ENCODE measurements around the gene EPAS1.

Gene EPAS1

DNA sequence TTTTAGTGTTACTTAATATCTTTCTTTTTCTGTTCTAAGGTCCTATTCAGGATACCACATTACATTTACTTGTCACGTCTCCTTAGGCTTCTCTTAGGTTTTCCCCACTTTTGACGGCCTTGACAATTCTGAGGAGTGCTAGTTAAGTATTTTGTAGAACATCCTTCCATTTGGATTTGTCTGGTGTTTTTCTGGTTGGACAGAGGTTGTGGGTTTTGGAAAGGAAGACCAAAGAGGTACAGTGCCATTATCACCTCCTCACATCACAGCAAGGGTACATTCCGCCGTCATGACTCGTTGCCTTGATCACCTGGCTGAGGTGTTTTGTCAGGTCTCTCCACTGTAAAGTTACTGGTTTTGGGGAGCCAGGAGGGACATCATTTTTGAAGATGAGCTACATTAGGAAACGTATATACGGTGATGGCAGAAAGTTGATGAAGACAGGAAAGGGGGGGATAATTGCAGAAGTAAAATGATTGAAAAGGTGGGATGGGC lies 93.7 kb downstream of the EPAS1 start:
- no peaks in the 10 kb centered on the region for H4K20me1 ChIP-seq (ENCODE audit: insufficient read depth, low read length)
- H3K4me1 ChIP-seq (ENCODE audit: low read length) = peaks cover 12% of the 10 kb centered on the region
- H3F3A ChIP-seq (ENCODE audit: insufficient read depth, low read length) = no peaks in the 10 kb centered on the region
- no peak overlapping the region for H3K4me2 ChIP-seq (ENCODE audit: low read depth, low read length)
- H2AFZ ChIP-seq (ENCODE audit: low read length) = no peak overlapping the region
- no peak overlapping the region for H3K27ac ChIP-seq (ENCODE audit: low read length)
- H3K9me2 ChIP-seq (replicated peaks; ENCODE audit: insufficient read depth, low read length) = no peaks in the 10 kb centered on the region
- H3K9ac ChIP-seq (ENCODE audit: low read length) = no peak overlapping the region
- H3K27me3 ChIP-seq (replicated peaks; ENCODE audit: insufficient read depth, low read length) = no peaks in the 10 kb centered on the region
- no peak overlapping the region for H3K4me3 ChIP-seq (ENCODE audit: low read length)
- no peaks in the 10 kb centered on the region for H3K36me3 ChIP-seq (replicated peaks; ENCODE audit: insufficient read depth, low read length)
- TF ChIP-seq EZH2 (optimal IDR thresholded peaks at IDR 0.05; ENCODE audit: low read depth, low read length) (no peak), EZH2phosphoT487 (IDR thresholded peaks at IDR 0.05; ENCODE audit: low read length) (no peak)
- H3K9me3 ChIP-seq (replicated peaks; ENCODE audit: insufficient read depth, low read length) = no peaks in the 10 kb centered on the region
- H3K79me2 ChIP-seq (ENCODE audit: low read length) = no peaks in the 10 kb centered on the region
- no peak for DNase-seq

DNA sequence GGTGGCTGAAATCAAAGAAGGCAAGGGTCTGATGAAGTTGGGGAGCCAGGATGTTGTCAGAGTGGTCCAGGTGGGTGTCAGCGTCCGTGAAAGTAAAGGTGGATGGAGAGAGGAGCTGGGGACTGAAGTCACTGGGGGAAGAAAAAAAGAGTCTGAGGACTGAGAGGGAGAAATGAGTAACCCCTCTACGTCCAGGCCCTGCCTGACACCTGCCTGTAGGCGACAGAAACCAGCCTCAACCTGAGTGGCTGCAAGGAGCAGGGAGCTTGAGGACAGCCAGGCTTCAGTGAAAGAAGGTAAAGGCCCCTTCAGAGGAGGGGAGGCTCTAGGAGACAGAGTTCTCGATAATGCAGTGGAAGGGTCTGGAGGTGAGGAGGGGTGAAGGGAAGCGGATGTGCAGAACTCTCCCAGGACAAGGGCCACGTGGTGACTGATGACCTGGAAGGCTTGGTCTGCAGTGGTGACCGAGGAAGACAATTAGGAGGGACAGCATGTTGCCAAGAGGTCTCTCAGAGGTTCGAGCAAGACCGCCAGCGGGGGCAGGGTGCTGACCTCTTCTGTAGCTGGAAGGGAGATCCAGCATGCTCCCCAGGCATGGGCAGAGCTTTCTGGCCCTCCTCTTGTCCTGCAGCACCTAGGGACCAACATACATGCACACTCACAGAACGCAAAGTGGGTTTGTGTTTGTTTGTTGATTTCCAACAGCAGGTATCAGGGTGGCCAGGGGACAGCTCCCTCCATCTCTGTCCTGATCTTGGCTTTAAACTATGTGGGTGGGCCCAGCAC lies 95.5 kb downstream of the EPAS1 start:
- H3K9ac ChIP-seq (ENCODE audit: low read length) = no peak overlapping the region
- no peak overlapping the region for H2AFZ ChIP-seq (ENCODE audit: low read length)
- H3K27ac ChIP-seq (ENCODE audit: low read length) = no peak overlapping the region
- H3K9me3 ChIP-seq (replicated peaks; ENCODE audit: insufficient read depth, low read length) = no peaks in the 10 kb centered on the region
- H3F3A ChIP-seq (ENCODE audit: insufficient read depth, low read length) = no peaks in the 10 kb centered on the region
- H3K79me2 ChIP-seq (ENCODE audit: low read length) = no peaks in the 10 kb centered on the region
- no peak overlapping the region for H3K4me2 ChIP-seq (ENCODE audit: low read depth, low read length)
- H3K36me3 ChIP-seq (replicated peaks; ENCODE audit: insufficient read depth, low read length) = no peaks in the 10 kb centered on the region
- TF ChIP-seq EZH2 (optimal IDR thresholded peaks at IDR 0.05; ENCODE audit: low read depth, low read length) (no peak), CTCF (IDR thresholded peaks at IDR 0.05; ENCODE audit: low read length) (no peak), EZH2phosphoT487 (IDR thresholded peaks at IDR 0.05; ENCODE audit: low read length) (no peak)
- H3K9me2 ChIP-seq (replicated peaks; ENCODE audit: insufficient read depth, low read length) = no peaks in the 10 kb centered on the region
- H3K27me3 ChIP-seq (replicated peaks; ENCODE audit: insufficient read depth, low read length) = no peaks in the 10 kb centered on the region
- no peaks in the 10 kb centered on the region for H4K20me1 ChIP-seq (ENCODE audit: insufficient read depth, low read length)
- DNase-seq = no peak
- H3K4me3 ChIP-seq (ENCODE audit: low read length) = no peak overlapping the region
- H3K4me1 ChIP-seq (ENCODE audit: low read length) = peaks cover 1% of the 10 kb centered on the region; the same call in 1 of the 2 replicates

DNA sequence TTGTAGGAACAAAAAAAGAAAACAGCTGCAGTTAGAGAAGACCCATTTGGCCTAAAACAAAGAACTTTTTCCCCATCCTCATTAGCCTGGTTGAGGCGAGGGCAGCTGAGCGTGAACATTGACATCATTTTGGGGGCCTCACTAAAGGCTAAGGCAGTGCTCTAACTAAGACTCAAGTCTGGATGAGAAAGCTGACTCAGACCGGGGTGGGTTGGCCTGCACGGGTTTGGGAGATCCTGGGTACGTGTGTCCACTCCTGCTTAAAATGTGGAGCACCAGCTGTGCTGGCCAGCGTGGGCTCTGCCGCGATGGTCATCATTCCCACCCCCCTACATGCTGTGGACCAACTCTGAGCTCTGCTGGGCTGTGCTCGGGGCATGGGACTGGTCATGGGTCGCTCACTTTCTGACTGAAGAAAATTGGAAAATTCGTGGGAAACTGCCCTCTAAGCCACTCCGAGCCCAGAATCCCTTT lies 96.2 kb downstream of the EPAS1 start:
- Histone ChIP-seq H3K4me1 (ENCODE audit: low read length) (no peaks in the 10 kb centered on the region), H3K27ac (ENCODE audit: low read length) (no peak overlapping the region), H4K20me1 (ENCODE audit: insufficient read depth, low read length) (no peaks in the 10 kb centered on the region), H3K9ac (ENCODE audit: low read length) (no peak overlapping the region), H3K9me2 (replicated peaks; ENCODE audit: insufficient read depth, low read length) (no peaks in the 10 kb centered on the region), H3K4me2 (ENCODE audit: low read depth, low read length) (no peak overlapping the region), H3F3A (ENCODE audit: insufficient read depth, low read length) (no peaks in the 10 kb centered on the region), H3K9me3 (replicated peaks; ENCODE audit: insufficient read depth, low read length) (no peaks in the 10 kb centered on the region), H2AFZ (ENCODE audit: low read length) (no peak overlapping the region), H3K36me3 (replicated peaks; ENCODE audit: insufficient read depth, low read length) (no peaks in the 10 kb centered on the region), H3K79me2 (ENCODE audit: low read length) (no peaks in the 10 kb centered on the region), H3K27me3 (replicated peaks; ENCODE audit: insufficient read depth, low read length) (no peaks in the 10 kb centered on the region), H3K4me3 (ENCODE audit: low read length) (no peak overlapping the region)
- TF ChIP-seq EZH2phosphoT487 (IDR thresholded peaks at IDR 0.05; ENCODE audit: low read length) = no peak
- TF ChIP-seq EZH2 (optimal IDR thresholded peaks at IDR 0.05; ENCODE audit: low read depth, low read length) = no peak
- no peak for TF ChIP-seq CTCF (IDR thresholded peaks at IDR 0.05; ENCODE audit: low read length)
- DNase-seq = no peak

DNA sequence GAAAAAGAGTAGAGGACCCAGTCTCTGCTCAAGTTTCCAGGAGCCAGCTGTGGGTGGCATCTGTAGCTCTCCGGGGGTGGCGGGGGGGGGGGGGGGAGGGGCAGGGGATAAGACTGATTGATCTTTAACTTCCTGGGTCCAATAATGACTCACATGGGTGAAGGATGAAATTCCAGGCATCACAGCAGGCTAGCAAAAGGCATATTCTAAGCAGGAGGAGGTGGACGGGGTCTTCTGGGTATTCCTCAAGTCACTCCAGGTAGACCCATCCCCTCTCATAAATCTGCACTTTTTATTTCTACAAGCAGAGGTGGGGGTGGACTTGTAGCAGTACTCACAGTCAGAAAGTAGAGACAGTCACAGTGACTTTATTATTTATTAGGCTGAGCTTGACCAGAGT lies 96.7 kb downstream of the EPAS1 start:
- H2AFZ ChIP-seq (ENCODE audit: low read length) = no peak overlapping the region
- H4K20me1 ChIP-seq (ENCODE audit: insufficient read depth, low read length) = no peaks in the 10 kb centered on the region

More for the DNA sequence above, 96.7 kb downstream of the EPAS1 start:
- Histone ChIP-seq H3K4me3 (ENCODE audit: low read length) (no peak overlapping the region), H3K4me1 (ENCODE audit: low read length) (no peaks in the 10 kb centered on the region), H3K27ac (ENCODE audit: low read length) (no peak overlapping the region), H3K9ac (ENCODE audit: low read length) (no peak overlapping the region), H3K79me2 (ENCODE audit: low read length) (no peaks in the 10 kb centered on the region), H3K36me3 (replicated peaks; ENCODE audit: insufficient read depth, low read length) (no peaks in the 10 kb centered on the region), H3K4me2 (ENCODE audit: low read depth, low read length) (no peak overlapping the region), H3K9me2 (replicated peaks; ENCODE audit: insufficient read depth, low read length) (no peaks in the 10 kb centered on the region), H3K9me3 (replicated peaks; ENCODE audit: insufficient read depth, low read length) (no peaks in the 10 kb centered on the region), H3F3A (ENCODE audit: insufficient read depth, low read length) (no peaks in the 10 kb centered on the region), H3K27me3 (replicated peaks; ENCODE audit: insufficient read depth, low read length) (no peaks in the 10 kb centered on the region)
- no peak for DNase-seq
- TF ChIP-seq CTCF (IDR thresholded peaks at IDR 0.05; ENCODE audit: low read length) (no peak), EZH2 (optimal IDR thresholded peaks at IDR 0.05; ENCODE audit: low read depth, low read length) (no peak), EZH2phosphoT487 (IDR thresholded peaks at IDR 0.05; ENCODE audit: low read length) (no peak)

All from MM.1S (cell line).